ENCODE results near the gene KREMEN1. TPM values are rescaled to one million over a fixed set of nuclear protein-coding genes. Genes with fewer than 3 reads are reported as not detected.
A peak's percentile ranks its signal among the peaks of the same experiment; 100 is the strongest.

KREMEN1 gene
- total RNA-seq, 2 donors from 2014 or later, result 20.2 to 20.7 TPM

DNA sequence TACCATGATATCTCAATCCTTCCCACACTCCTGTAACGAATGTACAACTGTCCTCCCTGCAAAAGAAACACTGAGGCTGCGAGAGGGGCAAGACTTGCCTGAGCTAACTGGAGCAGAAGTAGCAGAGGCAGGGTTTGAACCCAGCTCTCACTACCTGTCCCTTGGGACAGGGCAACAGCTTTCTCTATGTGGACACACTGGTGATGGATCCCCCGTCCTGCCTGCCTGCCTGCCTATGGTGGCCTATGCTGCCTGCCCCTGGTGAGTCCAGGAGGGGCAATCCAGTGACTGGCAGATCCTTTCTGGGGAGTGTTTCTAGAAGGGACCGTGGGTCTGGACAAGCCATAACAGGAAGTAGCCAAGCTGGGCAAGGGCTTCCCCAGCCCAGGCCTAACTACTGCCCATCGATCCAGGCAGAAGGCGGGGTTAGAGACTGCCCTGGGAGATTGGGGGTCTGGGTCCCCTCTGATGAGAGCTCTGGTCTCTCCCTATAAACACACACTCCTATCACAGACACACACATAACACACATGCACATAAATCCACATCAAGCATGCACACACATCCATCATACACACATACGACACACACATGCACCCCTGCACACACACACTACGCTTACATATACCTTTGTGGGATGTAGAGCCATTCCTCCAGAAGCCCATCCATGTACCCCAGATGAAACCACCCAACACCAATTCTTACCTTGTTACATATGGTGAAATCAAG is 131.8 kb downstream of the KREMEN1 start:
- Histone ChIP-seq H3K9me3 (no peaks in the 10 kb centered on the region), H3K27ac (no peak overlapping the region), H3K4me1 (no peaks in the 10 kb centered on the region), H3K4me3 (no peak overlapping the region), H3K9ac (ENCODE audit: low read depth in 2 of 2, low read length in 2 of 2) (no peak overlapping the region), H3K27me3 (peaks cover 16% of the 10 kb centered on the region), H3K36me3 (no peaks in the 10 kb centered on the region)
- DNase-seq, result no peak
- intact Hi-C loops (cut with DNase I), result loop anchor here (5.0 kb wide), 1 partner anchor 118 kb away; no protein-coding TSS in a partner anchor
- TF ChIP-seq, protein P1, sequence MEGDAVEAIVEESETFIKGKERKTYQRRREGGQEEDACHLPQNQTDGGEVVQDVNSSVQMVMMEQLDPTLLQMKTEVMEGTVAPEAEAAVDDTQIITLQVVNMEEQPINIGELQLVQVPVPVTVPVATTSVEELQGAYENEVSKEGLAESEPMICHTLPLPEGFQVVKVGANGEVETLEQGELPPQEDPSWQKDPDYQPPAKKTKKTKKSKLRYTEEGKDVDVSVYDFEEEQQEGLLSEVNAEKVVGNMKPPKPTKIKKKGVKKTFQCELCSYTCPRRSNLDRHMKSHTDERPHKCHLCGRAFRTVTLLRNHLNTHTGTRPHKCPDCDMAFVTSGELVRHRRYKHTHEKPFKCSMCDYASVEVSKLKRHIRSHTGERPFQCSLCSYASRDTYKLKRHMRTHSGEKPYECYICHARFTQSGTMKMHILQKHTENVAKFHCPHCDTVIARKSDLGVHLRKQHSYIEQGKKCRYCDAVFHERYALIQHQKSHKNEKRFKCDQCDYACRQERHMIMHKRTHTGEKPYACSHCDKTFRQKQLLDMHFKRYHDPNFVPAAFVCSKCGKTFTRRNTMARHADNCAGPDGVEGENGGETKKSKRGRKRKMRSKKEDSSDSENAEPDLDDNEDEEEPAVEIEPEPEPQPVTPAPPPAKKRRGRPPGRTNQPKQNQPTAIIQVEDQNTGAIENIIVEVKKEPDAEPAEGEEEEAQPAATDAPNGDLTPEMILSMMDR (IDR thresholded peaks at IDR 0.05), result no peak

GRCh38 chr22:29205252-29205593 is 132.4 kb downstream of the KREMEN1 start:
- TF ChIP-seq, protein P1 (IDR thresholded peaks at IDR 0.05), result no peak
- Histone ChIP-seq H3K9me3 (no peaks in the 10 kb centered on the region), H3K4me1 (no peaks in the 10 kb centered on the region), H3K27ac (no peak overlapping the region), H3K36me3 (no peaks in the 10 kb centered on the region), H3K4me3 (no peak overlapping the region), H3K27me3 (peaks cover 16% of the 10 kb centered on the region), H3K9ac (ENCODE audit: low read depth in 2 of 2, low read length in 2 of 2) (peak overlapping the region in 1 of 2 donors; percentile 43)
- DNase-seq, result no peak
- intact Hi-C loops (cut with DNase I), result no loop called here

GRCh38 chr22:29205594-29206371 is 132.9 kb downstream of the KREMEN1 start, which contains the start of gene EMID1:
TSS of gene EMID1 (plus strand) at chr22:29205896. CDS start at chr22:29206039, 143 bp downstream.
- H3K27ac ChIP-seq, result no peak within 1 kb of the TSS

DNA sequence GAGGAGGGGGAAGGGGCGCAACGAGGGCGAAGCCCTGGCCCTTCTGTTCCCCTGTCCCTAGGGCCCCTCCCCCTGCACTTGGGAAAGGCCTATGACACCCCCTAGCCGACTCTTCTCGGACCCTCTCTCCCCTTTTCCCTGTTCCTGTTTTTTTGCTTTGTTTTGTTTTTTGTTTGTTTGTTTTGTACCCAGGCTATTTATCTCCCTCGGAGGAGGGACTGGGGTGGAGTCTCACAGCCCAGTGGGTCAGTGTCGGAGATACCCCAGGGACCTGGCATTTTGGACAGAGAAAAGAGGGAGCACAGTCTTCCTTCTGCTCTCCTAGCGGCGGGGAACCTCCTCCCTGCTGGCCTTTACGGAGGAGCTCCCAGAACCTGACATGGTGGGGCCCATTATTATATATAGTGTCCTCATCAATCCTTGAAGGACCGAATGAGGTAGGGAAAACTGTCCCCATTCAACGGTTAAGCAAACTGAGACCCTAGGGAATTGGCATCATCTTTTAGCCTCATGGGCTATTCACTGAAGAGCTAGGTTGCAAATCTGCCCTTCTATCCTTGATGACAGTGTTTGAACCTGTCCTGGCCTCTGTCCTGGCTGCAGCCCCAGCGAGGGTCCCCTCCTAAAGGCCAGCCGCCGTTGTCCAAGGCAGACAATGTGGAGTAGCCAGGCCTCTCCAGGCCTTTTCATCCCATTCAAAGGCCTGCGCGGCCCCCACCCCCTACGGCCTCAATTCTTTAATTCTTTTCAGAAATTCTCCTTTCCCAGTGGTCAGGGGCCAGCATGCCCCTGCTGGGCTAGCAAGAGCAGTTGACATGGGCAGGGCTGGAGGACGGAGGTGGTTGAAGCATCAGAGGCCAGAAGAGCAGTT is 133.8 kb downstream of the KREMEN1 start:
- intact Hi-C loops (cut with DNase I), result no loop called here
- Histone ChIP-seq H3K27ac (no peak overlapping the region), H3K9ac (ENCODE audit: low read depth in 2 of 2, low read length in 2 of 2) (peak overlapping the region; percentile 19 to 72), H3K4me3 (peak overlapping the region; percentile 39), H3K27me3 (peaks cover 16% of the 10 kb centered on the region), H3K4me1 (no peaks in the 10 kb centered on the region), H3K36me3 (no peaks in the 10 kb centered on the region), H3K9me3 (no peaks in the 10 kb centered on the region)
- DNase-seq, result no peak
- TF ChIP-seq, protein P1 (IDR thresholded peaks at IDR 0.05), result no peak

More at GRCh38 chr22:29205594-29206371, 132.9 kb downstream of the KREMEN1 start, which contains the start of gene EMID1:
- TF ChIP-seq, protein P1 (IDR thresholded peaks at IDR 0.05), result no peak
- Histone ChIP-seq H3K4me3 (peak within 1 kb of the TSS; percentile 39), H3K4me1 (no peaks in the 10 kb centered on the region), H3K9me3 (no peaks in the 10 kb centered on the region), H3K36me3 (no peaks in the 10 kb centered on the region), H3K27me3 (peaks cover 16% of the 10 kb centered on the region), H3K9ac (ENCODE audit: low read depth in 2 of 2, low read length in 2 of 2) (peak within 1 kb of the TSS; percentile 19 to 72)
- intact Hi-C loops (cut with DNase I), result no loop called here
- DNase-seq, result no peak

DNA sequence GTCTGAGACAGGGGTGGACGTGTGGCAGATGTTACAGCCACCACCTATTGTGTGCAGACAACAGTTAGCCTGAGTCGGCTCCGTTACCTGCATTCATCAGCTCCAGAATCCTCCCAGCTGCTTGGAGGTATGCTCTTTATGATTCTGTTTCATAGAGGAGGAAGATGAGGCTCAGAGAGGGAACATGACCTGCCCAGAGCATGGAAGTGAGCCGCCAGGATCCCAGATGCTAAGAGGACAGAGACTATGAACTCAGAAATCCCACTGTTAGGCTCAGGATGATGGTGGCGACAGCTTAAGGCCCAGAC is 134.4 kb downstream of the KREMEN1 start:
- no peaks in the 10 kb centered on the region for H3K36me3 ChIP-seq
- H3K9ac ChIP-seq (ENCODE audit: low read depth in 2 of 2, low read length in 2 of 2), result no peak overlapping the region
- no peaks in the 10 kb centered on the region for H3K4me1 ChIP-seq
- intact Hi-C loops (cut with DNase I), result no loop called here
- H3K4me3 ChIP-seq, result peak overlapping the region; percentile 1
- DNase-seq, result no peak
- peaks cover 16% of the 10 kb centered on the region for H3K27me3 ChIP-seq
- no peak overlapping the region for H3K27ac ChIP-seq
- no peaks in the 10 kb centered on the region for H3K9me3 ChIP-seq
- TF ChIP-seq, protein P1 (IDR thresholded peaks at IDR 0.05), result no peak
